Stimulated activated CD4-positive, alpha-beta T cell treated with anti-CD3 and anti-CD28 coated beads, TNF-alpha, amount 100 ng/mL, for 48 hours (primary cell): ENCODE results near the gene CEACAM3.

ENCODE experiments used
- DNase-seq, 3 donors: peaks; one replicate each; pipeline ENCODE4 v3.0.0-alpha.2; 2020; ENCODE audit warnings: low read depth in 3 of 3

The CEACAM3 gene

GRCh38 chr19:41792513-41793413, 3.6 kb upstream of the CEACAM3 start:
- peak; percentile 23 to 67 (median 27) for DNase-seq

- DNase-seq: no peak
Observed at GRCh38 chr19:41793414-41793727, 3.0 kb upstream of the CEACAM3 start.

GRCh38 chr19:41795031-41795461, 1.3 kb upstream of the CEACAM3 start:
- DNase-seq: peak; percentile 22 to 61 (median 46)

- no peak for DNase-seq
Observed at GRCh38 chr19:41796901-41797300, 514 bp downstream of the CEACAM3 start.

GRCh38 chr19:41799444-41800000, 3.1 kb downstream of the CEACAM3 start:
- DNase-seq: no peak

GRCh38 chr19:41801031-41801430, 4.6 kb downstream of the CEACAM3 start:
- no peak for DNase-seq

GRCh38 chr19:41801792-41802211, 5.4 kb downstream of the CEACAM3 start:
- DNase-seq: no peak

- no peak for DNase-seq
Observed at GRCh38 chr19:41802770-41803169, 6.4 kb downstream of the CEACAM3 start.

GRCh38 chr19:41804336-41804735, 7.9 kb downstream of the CEACAM3 start:
- DNase-seq: no peak

GRCh38 chr19:41807176-41807575, 10.8 kb downstream of the CEACAM3 start:
- DNase-seq: no peak

- DNase-seq: no peak
Observed at GRCh38 chr19:41808663-41809566, 12.5 kb downstream of the CEACAM3 start.

GRCh38 chr19:41810301-41810700, 13.9 kb downstream of the CEACAM3 start:
- DNase-seq: no peak

- no peak for DNase-seq
Observed at GRCh38 chr19:41811036-41811435, 14.6 kb downstream of the CEACAM3 start.

- DNase-seq: no peak
Observed at GRCh38 chr19:41811981-41812380, 15.6 kb downstream of the CEACAM3 start.

GRCh38 chr19:41813911-41814310, 17.5 kb downstream of the CEACAM3 start:
- no peak for DNase-seq

GRCh38 chr19:41815301-41815700, 18.9 kb downstream of the CEACAM3 start:
- DNase-seq: no peak

GRCh38 chr19:41816761-41817160, 20.4 kb downstream of the CEACAM3 start:
- no peak for DNase-seq

- peak in 2 of 3 donors; percentile 18 to 32 for DNase-seq
Observed at GRCh38 chr19:41821003-41821735, 24.8 kb downstream of the CEACAM3 start.

- no peak for DNase-seq
Observed at GRCh38 chr19:41837981-41838708, 41.8 kb downstream of the CEACAM3 start.

GRCh38 chr19:41839211-41839610, 42.8 kb downstream of the CEACAM3 start:
- no peak for DNase-seq

GRCh38 chr19:41843371-41843770, 47.0 kb downstream of the CEACAM3 start:
- DNase-seq: no peak
